TTC549 (cell line): ENCODE measurements around the gene SLC38A3.

Experiments used
- FAIRE-seq: peaks from 2 replicates; lab custom pipeline; 2012; peaks lifted over from hg19 to GRCh38; lab: Jason Lieb, UNC

Gene SLC38A3

GRCh38 chr3:50204804-50205412 is at the start of gene SLC38A3:
TSS of gene SLC38A3 (plus strand) at chr3:50205271. CDS start at chr3:50214200, 8,929 bp downstream.
- FAIRE-seq, result no peak

- FAIRE-seq, result no peak
Observed at GRCh38 chr3:50155491-50155878, 49.6 kb upstream of the SLC38A3 start.

- FAIRE-seq, result no peak
Observed at GRCh38 chr3:50155891-50156290, 49.2 kb upstream of the SLC38A3 start.

GRCh38 chr3:50156549-50157493 is 48.2 kb upstream of the SLC38A3 start:
- FAIRE-seq, result no peak

- FAIRE-seq, result no peak
Observed at GRCh38 chr3:50157827-50158529, 47.1 kb upstream of the SLC38A3 start.

GRCh38 chr3:50158530-50159146 is 46.4 kb upstream of the SLC38A3 start:
- no peak for FAIRE-seq

- no peak for FAIRE-seq
Observed at GRCh38 chr3:50160561-50160983, 44.5 kb upstream of the SLC38A3 start.

- FAIRE-seq, result no peak
Observed at GRCh38 chr3:50161320-50161719, 43.8 kb upstream of the SLC38A3 start.

GRCh38 chr3:50162034-50162883 is 42.8 kb upstream of the SLC38A3 start:
- FAIRE-seq, result no peak

GRCh38 chr3:50163572-50164455 is 41.3 kb upstream of the SLC38A3 start:
- no peak for FAIRE-seq

GRCh38 chr3:50164481-50164880 is 40.6 kb upstream of the SLC38A3 start:
- no peak for FAIRE-seq

GRCh38 chr3:50164984-50165909 is 39.8 kb upstream of the SLC38A3 start:
- no peak for FAIRE-seq

GRCh38 chr3:50165910-50166538 is 39.0 kb upstream of the SLC38A3 start:
- FAIRE-seq, result no peak

GRCh38 chr3:50166620-50167019 is 38.5 kb upstream of the SLC38A3 start:
- FAIRE-seq, result no peak

- no peak for FAIRE-seq
Observed at GRCh38 chr3:50167069-50167840, 37.8 kb upstream of the SLC38A3 start.

GRCh38 chr3:50167841-50168209 is 37.2 kb upstream of the SLC38A3 start:
- FAIRE-seq, result no peak

GRCh38 chr3:50168388-50168787 is 36.7 kb upstream of the SLC38A3 start:
- no peak for FAIRE-seq

GRCh38 chr3:50168791-50169190 is 36.3 kb upstream of the SLC38A3 start:
- FAIRE-seq, result no peak
